ENCODE measurements around the gene RBM20. TPM values are rescaled to one million over a fixed set of nuclear protein-coding genes. Genes with fewer than 3 reads are reported as not detected.

RBM20 gene
- total RNA-seq, 1 experiment from 2014 or later = not detected

- CTCF ChIA-PET = interaction anchor here (1.0 to 1.2 kb wide), 3 partner anchors 10 to 114 kb away, joined by 4 to 6 read pairs (median 6); no protein-coding TSS in a partner anchor
- TF ChIP-seq CTCF (IDR thresholded peaks at IDR 0.05; ENCODE audit: unreplicated experiment) = peak; percentile 13
- intact Hi-C loops (cut with micrococcal nuclease; ENCODE audit: unreplicated experiment) = loop anchor here (1.0 kb wide), 1 partner anchor 89 kb away; no protein-coding TSS in a partner anchor
- peak; percentile 40 for DNase-seq
- H3K9me3 Mint-ChIP-seq (ENCODE audit: low read depth, unreplicated experiment) = no peaks in the 10 kb centered on the region
- peaks cover 23% of the 10 kb centered on the region for H3K27me3 Mint-ChIP-seq (ENCODE audit: unreplicated experiment)
- no peaks in the 10 kb centered on the region for H3K36me3 Mint-ChIP-seq (ENCODE audit: insufficient read depth, unreplicated experiment)
- BruUV-seq (replicated peaks) = no TSS peak
- no peak overlapping the region for H3K27ac Mint-ChIP-seq (ENCODE audit: unreplicated experiment)
- peaks cover 8% of the 10 kb centered on the region for H3K4me1 Mint-ChIP-seq (ENCODE audit: low read depth, unreplicated experiment)
- no peak overlapping the region for H3K4me3 Mint-ChIP-seq (ENCODE audit: low read depth, unreplicated experiment)
These were observed 159.7 kb downstream of the RBM20 start for GRCh38 chr10:110803830-110804338.

GRCh38 chr10:110804376-110804775 lies 160.2 kb downstream of the RBM20 start:
- TF ChIP-seq CTCF (IDR thresholded peaks at IDR 0.05; ENCODE audit: unreplicated experiment) = no peak
- Mint-ChIP-seq H3K27ac (ENCODE audit: unreplicated experiment) (no peak overlapping the region), H3K4me3 (ENCODE audit: low read depth, unreplicated experiment) (no peak overlapping the region), H3K4me1 (ENCODE audit: low read depth, unreplicated experiment) (peaks cover 8% of the 10 kb centered on the region), H3K36me3 (ENCODE audit: insufficient read depth, unreplicated experiment) (no peaks in the 10 kb centered on the region), H3K9me3 (ENCODE audit: low read depth, unreplicated experiment) (no peaks in the 10 kb centered on the region), H3K27me3 (ENCODE audit: unreplicated experiment) (peaks cover 18% of the 10 kb centered on the region)
- CTCF ChIA-PET = interaction anchor here (1.0 to 1.2 kb wide), 3 partner anchors 11 to 114 kb away, joined by 4 to 6 read pairs (median 6); no protein-coding TSS in a partner anchor
- intact Hi-C loops (cut with micrococcal nuclease; ENCODE audit: unreplicated experiment) = loop anchor here (1.0 kb wide), 1 partner anchor 89 kb away; no protein-coding TSS in a partner anchor
- BruUV-seq (replicated peaks) = no TSS peak
- DNase-seq = no peak

- no TSS peak for BruUV-seq (replicated peaks)
- no peaks in the 10 kb centered on the region for H3K9me3 Mint-ChIP-seq (ENCODE audit: low read depth, unreplicated experiment)
- CTCF ChIA-PET = no interaction called here
- no peaks in the 10 kb centered on the region for H3K36me3 Mint-ChIP-seq (ENCODE audit: insufficient read depth, unreplicated experiment)
- DNase-seq = no peak
- intact Hi-C loops (cut with micrococcal nuclease; ENCODE audit: unreplicated experiment) = no loop called here
- H3K27ac Mint-ChIP-seq (ENCODE audit: unreplicated experiment) = no peak overlapping the region
- TF ChIP-seq CTCF (IDR thresholded peaks at IDR 0.05; ENCODE audit: unreplicated experiment) = no peak
- H3K4me3 Mint-ChIP-seq (ENCODE audit: low read depth, unreplicated experiment) = no peak overlapping the region
- H3K4me1 Mint-ChIP-seq (ENCODE audit: low read depth, unreplicated experiment) = peaks cover 8% of the 10 kb centered on the region
- H3K27me3 Mint-ChIP-seq (ENCODE audit: unreplicated experiment) = peaks cover 9% of the 10 kb centered on the region
These were observed 161.2 kb downstream of the RBM20 start for GRCh38 chr10:110805292-110805691.

- H3K27me3 Mint-ChIP-seq (ENCODE audit: unreplicated experiment) = peaks cover 8% of the 10 kb centered on the region
- H3K36me3 Mint-ChIP-seq (ENCODE audit: insufficient read depth, unreplicated experiment) = no peaks in the 10 kb centered on the region
- H3K4me3 Mint-ChIP-seq (ENCODE audit: low read depth, unreplicated experiment) = no peak overlapping the region
- no TSS peak for BruUV-seq (replicated peaks)
- no peak for DNase-seq
- no peak for TF ChIP-seq CTCF (IDR thresholded peaks at IDR 0.05; ENCODE audit: unreplicated experiment)
- CTCF ChIA-PET = interaction anchor here (0.6 kb wide), 1 partner anchor 39 kb away, joined by 4 read pairs; no protein-coding TSS in a partner anchor
- H3K9me3 Mint-ChIP-seq (ENCODE audit: low read depth, unreplicated experiment) = no peaks in the 10 kb centered on the region
- H3K4me1 Mint-ChIP-seq (ENCODE audit: low read depth, unreplicated experiment) = peaks cover 8% of the 10 kb centered on the region
- no peak overlapping the region for H3K27ac Mint-ChIP-seq (ENCODE audit: unreplicated experiment)
- intact Hi-C loops (cut with micrococcal nuclease; ENCODE audit: unreplicated experiment) = no loop called here
These were observed 162.2 kb downstream of the RBM20 start for GRCh38 chr10:110806335-110806734.

Data from Calu3 (cell line).